Osteocyte (in vitro differentiated cells): ENCODE measurements around the gene MPRIP. TPM values are rescaled to one million over a fixed set of nuclear protein-coding genes. Genes with fewer than 3 reads are reported as not detected.

ENCODE experiments used
- DNase-seq: peaks from one replicate; pipeline ENCODE4 v3.0.0; 2021; ENCODE audit warnings: mixed read lengths; ENCODE audit not compliant: unreplicated experiment; ENCODE audit errors: extremely low spot score
- H3K27ac Mint-ChIP-seq: one replicate; pipeline ENCODE4 v1.8.0; 2021; ENCODE audit warnings: mild to moderate bottlenecking, mixed read lengths; ENCODE audit not compliant: unreplicated experiment
- H3K27me3 Mint-ChIP-seq: one replicate; pipeline ENCODE4 v1.8.0; 2021; ENCODE audit warnings: mixed read lengths; ENCODE audit not compliant: unreplicated experiment
- H3K36me3 Mint-ChIP-seq: one replicate; pipeline ENCODE4 v1.8.0; 2021; ENCODE audit warnings: mixed read lengths; ENCODE audit not compliant: unreplicated experiment
- H3K4me1 Mint-ChIP-seq: one replicate; pipeline ENCODE4 v1.8.0; 2021; ENCODE audit warnings: mixed read lengths; ENCODE audit not compliant: unreplicated experiment
- H3K4me3 Mint-ChIP-seq: one replicate; pipeline ENCODE4 v1.8.0; 2021; ENCODE audit warnings: mild to moderate bottlenecking, moderate library complexity, mixed read lengths; ENCODE audit not compliant: unreplicated experiment
- H3K9me3 Mint-ChIP-seq: one replicate; pipeline ENCODE4 v1.8.0; 2021; ENCODE audit warnings: mixed read lengths; ENCODE audit not compliant: unreplicated experiment
- total RNA-seq: library from RNA; stranded (reverse); gene quantifications from 2 replicates; pipeline ENCODE4 v1.2.1, GENCODE V29; 2021
- TF ChIP-seq, protein P1 (sequence below): fragments of 200-600 bp; sonication (generic); IDR thresholded peaks from 2 replicates; pipeline ENCODE4 v1.5.0; 2021; ENCODE audit warnings: antibody characterized with exemption, mild to moderate bottlenecking, moderate library complexity

The MPRIP gene
- total RNA-seq, 1 donor from 2014 or later = 206 TPM

DNA sequence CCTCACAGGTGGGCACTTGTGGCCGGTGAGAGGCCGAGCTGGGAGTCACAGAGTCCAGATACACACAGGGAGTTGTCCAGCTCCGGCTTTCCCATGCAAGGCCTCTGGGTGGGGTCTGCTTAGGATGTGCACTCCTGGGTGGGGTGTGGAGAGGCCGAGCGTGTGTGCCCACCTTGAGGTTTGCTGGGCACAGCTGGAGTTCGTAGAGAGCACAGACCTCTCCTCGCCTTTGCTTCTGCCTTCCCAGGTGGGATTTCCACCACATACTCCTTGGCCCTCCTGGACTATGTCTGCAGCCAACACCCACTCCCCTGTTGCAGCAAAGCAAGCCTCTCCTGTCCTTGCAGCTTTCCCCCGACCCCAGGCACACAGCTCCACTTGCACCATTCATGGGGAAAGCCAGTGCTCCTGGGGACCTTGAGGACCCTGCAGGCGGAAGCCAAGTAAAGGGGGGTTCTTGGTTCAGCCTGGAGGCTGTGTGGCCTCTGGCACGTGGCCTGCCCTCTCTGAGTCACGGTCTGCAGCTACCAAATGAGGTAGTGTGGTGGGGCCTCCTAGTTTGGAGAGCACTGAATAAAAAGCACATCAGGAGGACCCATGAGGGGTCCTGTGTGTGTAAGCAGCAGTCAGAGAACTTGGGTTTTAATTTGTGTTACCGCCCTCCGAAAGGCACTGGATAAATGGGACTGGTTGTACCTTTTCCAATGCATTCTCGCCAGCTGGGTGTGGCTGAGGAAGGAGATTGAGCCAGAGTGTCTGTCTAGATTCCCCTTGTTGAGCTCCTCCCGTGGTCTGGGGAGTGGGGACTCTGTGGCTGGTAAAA is 31.5 kb downstream of the MPRIP start:
- H3K4me3 Mint-ChIP-seq = no peak overlapping the region
- H3K4me1 Mint-ChIP-seq = peaks cover 57% of the 10 kb centered on the region
- peak overlapping the region; percentile 31 for H3K27ac Mint-ChIP-seq
- H3K9me3 Mint-ChIP-seq = peaks cover 9% of the 10 kb centered on the region
- no peak for DNase-seq
- peaks cover 24% of the 10 kb centered on the region for H3K36me3 Mint-ChIP-seq
- TF ChIP-seq, protein P1, sequence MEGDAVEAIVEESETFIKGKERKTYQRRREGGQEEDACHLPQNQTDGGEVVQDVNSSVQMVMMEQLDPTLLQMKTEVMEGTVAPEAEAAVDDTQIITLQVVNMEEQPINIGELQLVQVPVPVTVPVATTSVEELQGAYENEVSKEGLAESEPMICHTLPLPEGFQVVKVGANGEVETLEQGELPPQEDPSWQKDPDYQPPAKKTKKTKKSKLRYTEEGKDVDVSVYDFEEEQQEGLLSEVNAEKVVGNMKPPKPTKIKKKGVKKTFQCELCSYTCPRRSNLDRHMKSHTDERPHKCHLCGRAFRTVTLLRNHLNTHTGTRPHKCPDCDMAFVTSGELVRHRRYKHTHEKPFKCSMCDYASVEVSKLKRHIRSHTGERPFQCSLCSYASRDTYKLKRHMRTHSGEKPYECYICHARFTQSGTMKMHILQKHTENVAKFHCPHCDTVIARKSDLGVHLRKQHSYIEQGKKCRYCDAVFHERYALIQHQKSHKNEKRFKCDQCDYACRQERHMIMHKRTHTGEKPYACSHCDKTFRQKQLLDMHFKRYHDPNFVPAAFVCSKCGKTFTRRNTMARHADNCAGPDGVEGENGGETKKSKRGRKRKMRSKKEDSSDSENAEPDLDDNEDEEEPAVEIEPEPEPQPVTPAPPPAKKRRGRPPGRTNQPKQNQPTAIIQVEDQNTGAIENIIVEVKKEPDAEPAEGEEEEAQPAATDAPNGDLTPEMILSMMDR = no peak
- H3K27me3 Mint-ChIP-seq = no peaks in the 10 kb centered on the region

DNA sequence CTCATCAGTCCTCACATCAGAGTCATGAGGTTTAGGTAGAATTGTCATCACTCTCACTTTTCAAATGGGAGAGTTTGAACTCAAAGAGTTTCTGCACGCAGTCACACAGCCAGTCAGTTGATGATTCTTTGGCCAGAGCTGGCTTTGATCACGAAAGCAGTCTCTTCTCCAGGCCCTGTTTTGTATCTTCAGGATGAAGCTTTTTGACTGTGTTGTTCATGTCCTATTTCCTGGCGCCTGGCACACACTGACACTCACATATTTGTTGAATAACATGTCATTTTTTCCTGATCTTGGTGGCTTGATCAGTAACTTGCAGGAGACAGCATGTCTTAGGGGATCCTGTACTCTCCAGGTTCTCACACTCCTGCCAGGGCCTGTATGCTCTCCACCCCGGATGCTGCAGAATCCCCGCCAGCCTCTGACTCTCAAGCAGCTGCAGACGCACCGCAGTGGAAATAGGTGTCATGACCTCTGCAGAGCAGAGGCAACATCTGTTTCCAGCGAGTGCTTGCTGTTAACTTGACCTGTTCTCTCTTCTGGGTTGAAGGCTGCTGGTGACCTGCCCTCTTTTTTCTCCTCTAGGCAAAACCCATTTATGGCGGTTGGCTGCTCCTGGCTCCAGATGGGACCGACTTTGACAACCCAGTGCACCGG is 33.0 kb downstream of the MPRIP start:
- Mint-ChIP-seq H3K4me1 (peaks cover 50% of the 10 kb centered on the region), H3K4me3 (no peak overlapping the region), H3K27ac (peak overlapping the region; percentile 68), H3K9me3 (peaks cover 2% of the 10 kb centered on the region), H3K36me3 (peaks cover 25% of the 10 kb centered on the region), H3K27me3 (no peaks in the 10 kb centered on the region)
- TF ChIP-seq, protein P1 = no peak
- DNase-seq = no peak

DNA sequence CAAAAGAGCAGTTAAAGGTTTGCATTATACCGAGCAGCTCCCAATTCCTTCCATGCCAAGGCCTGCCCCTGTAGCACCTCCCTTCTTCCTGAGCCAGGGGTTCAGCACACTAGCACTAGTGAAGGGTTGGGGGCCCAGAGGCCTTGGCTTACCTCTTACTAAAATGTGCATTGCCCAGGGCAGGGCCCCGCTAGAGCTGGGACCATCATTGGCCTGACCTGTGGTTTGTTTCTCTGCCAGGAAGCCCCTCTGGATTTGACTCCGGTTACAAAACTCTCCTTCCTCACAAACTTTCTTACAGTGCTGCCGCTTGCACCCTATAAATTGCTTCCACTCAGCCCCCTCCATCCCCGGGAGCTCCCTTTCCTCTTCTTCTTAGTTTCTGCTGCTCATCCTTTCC is 33.8 kb downstream of the MPRIP start:
- H3K4me3 Mint-ChIP-seq = no peak overlapping the region
- H3K36me3 Mint-ChIP-seq = peaks cover 24% of the 10 kb centered on the region
- DNase-seq = no peak
- H3K4me1 Mint-ChIP-seq = peaks cover 48% of the 10 kb centered on the region
- H3K27me3 Mint-ChIP-seq = no peaks in the 10 kb centered on the region
- no peaks in the 10 kb centered on the region for H3K9me3 Mint-ChIP-seq
- TF ChIP-seq, protein P1 = no peak
- H3K27ac Mint-ChIP-seq = no peak overlapping the region

- no peak overlapping the region for H3K27ac Mint-ChIP-seq
- no peak for DNase-seq
- TF ChIP-seq, protein P1 = no peak
- peaks cover 39% of the 10 kb centered on the region for H3K4me1 Mint-ChIP-seq
- no peaks in the 10 kb centered on the region for H3K9me3 Mint-ChIP-seq
- no peaks in the 10 kb centered on the region for H3K27me3 Mint-ChIP-seq
- H3K36me3 Mint-ChIP-seq = peaks cover 21% of the 10 kb centered on the region
- no peak overlapping the region for H3K4me3 Mint-ChIP-seq
Observed at GRCh38 chr17:17077101-17077500, 34.8 kb downstream of the MPRIP start.
